ENCODE data around the gene ADRB2. TPM values are rescaled to one million over a fixed set of nuclear protein-coding genes. Genes with fewer than 3 reads are reported as not detected.
A peak's percentile ranks its signal among the peaks of the same experiment; 100 is the strongest.

The ADRB2 gene
- total RNA-seq, 2 experiments from 2014 or later, result 4.4 to 16.8 TPM

DNA sequence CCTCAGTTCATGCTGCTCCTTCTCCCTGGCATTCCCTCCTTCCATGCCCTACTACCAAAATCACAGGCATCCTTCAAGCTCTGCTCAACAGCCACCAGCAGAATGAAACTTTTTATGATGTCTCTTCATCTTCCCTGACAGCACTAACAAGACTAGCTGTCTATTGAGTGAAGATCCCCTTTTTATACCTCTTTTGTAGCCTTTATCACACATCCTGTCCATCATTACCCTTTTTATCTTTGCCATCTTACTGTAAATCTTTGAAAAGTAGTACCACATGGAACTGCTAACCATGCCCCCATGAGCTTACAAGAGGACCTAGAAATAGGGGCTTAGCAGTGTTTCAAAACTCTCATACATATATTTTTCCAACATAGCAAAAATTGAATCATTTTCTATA is 10.8 kb upstream of the ADRB2 start:
- peak; percentile 36 for DNase-seq (ENCODE audit: low spot score)
- H2AFZ ChIP-seq (ENCODE audit: low read length), result peak overlapping the region; percentile 37; the same call in 1 of the 2 replicates
- no peaks in the 10 kb centered on the region for H4K20me1 ChIP-seq (ENCODE audit: insufficient read depth, low read length)
- H3K27ac ChIP-seq (ENCODE audit: low read depth, low read length, poor library complexity, severe bottlenecking), result peak overlapping the region; percentile 74
- no peaks in the 10 kb centered on the region for H3K9me2 ChIP-seq (ENCODE audit: insufficient read depth, low read length)
- ChIA-PET POLR2A (interaction anchor here (0.6 to 2.6 kb wide), 7 partner anchors 9 to 441 kb away, joined by 3 to 21 read pairs (median 6); partner anchors contain the start of gene ADRB2), CTCF (ENCODE audit: unreplicated experiment) (interaction anchor here (0.8 kb wide), 1 partner anchor 10 kb away, joined by 3 read pairs; no protein-coding TSS in a partner anchor)
- TF ChIP-seq, protein P1, sequence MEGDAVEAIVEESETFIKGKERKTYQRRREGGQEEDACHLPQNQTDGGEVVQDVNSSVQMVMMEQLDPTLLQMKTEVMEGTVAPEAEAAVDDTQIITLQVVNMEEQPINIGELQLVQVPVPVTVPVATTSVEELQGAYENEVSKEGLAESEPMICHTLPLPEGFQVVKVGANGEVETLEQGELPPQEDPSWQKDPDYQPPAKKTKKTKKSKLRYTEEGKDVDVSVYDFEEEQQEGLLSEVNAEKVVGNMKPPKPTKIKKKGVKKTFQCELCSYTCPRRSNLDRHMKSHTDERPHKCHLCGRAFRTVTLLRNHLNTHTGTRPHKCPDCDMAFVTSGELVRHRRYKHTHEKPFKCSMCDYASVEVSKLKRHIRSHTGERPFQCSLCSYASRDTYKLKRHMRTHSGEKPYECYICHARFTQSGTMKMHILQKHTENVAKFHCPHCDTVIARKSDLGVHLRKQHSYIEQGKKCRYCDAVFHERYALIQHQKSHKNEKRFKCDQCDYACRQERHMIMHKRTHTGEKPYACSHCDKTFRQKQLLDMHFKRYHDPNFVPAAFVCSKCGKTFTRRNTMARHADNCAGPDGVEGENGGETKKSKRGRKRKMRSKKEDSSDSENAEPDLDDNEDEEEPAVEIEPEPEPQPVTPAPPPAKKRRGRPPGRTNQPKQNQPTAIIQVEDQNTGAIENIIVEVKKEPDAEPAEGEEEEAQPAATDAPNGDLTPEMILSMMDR (conservative IDR thresholded peaks at IDR 0.05; ENCODE audit: low read length), result no peak
- no peak for TF ChIP-seq EZH2phosphoT487 (IDR thresholded peaks at IDR 0.05; ENCODE audit: borderline replicate concordance, low read depth, low read length)
- no TSS peak for BruUV-seq (replicated peaks)
- peak overlapping the region; percentile 33 for H3K4me3 ChIP-seq (ENCODE audit: low read depth, low read length, poor library complexity, severe bottlenecking)
- peak overlapping the region; percentile 77 for H3K4me2 ChIP-seq (ENCODE audit: low read length)
- no peaks in the 10 kb centered on the region for H3K36me3 ChIP-seq (ENCODE audit: insufficient read depth, low read length)
- intact Hi-C loops (cut with micrococcal nuclease; ENCODE audit: unreplicated experiment), result no loop called here
- no peaks in the 10 kb centered on the region for H3K79me2 ChIP-seq (ENCODE audit: insufficient read depth, low read depth, low read length)
- no peaks in the 10 kb centered on the region for H3K9me3 ChIP-seq (ENCODE audit: low read length)
- H3K4me1 ChIP-seq (ENCODE audit: insufficient read depth, low read length, poor library complexity, severe bottlenecking), result peaks cover 60% of the 10 kb centered on the region

DNA sequence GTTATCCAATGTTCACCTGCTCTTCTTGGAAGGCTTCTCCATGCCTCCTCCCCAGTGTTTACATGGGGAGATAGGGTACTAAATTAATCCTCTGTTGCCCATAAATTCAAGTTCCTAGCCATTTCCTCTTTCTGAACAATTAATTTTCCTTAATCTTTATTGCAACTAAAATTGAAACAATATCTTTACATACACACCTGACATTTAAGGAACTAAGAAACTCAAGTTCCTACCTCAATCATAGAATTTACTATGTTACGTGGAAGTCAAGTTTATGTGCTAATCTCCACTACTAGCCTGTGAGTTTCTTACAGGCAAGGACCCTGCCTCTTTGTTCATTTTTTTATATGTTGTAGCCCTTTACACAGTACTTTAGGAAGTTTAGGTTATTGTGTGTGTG is 10.1 kb upstream of the ADRB2 start:
- peak overlapping the region; percentile 74 for H3K27ac ChIP-seq (ENCODE audit: low read depth, low read length, poor library complexity, severe bottlenecking)
- TF ChIP-seq, protein P1 (conservative IDR thresholded peaks at IDR 0.05; ENCODE audit: low read length), result no peak
- TF ChIP-seq EZH2phosphoT487 (IDR thresholded peaks at IDR 0.05; ENCODE audit: borderline replicate concordance, low read depth, low read length), result no peak
- no peaks in the 10 kb centered on the region for H3K36me3 ChIP-seq (ENCODE audit: insufficient read depth, low read length)
- peaks cover 60% of the 10 kb centered on the region for H3K4me1 ChIP-seq (ENCODE audit: insufficient read depth, low read length, poor library complexity, severe bottlenecking)
- peak overlapping the region; percentile 77 for H3K4me2 ChIP-seq (ENCODE audit: low read length)
- CTCF ChIA-PET (ENCODE audit: unreplicated experiment), result no interaction called here
- no TSS peak for BruUV-seq (replicated peaks)
- peak; percentile 53 for DNase-seq (ENCODE audit: low spot score)
- POLR2A ChIA-PET, result interaction anchor here (1.0 to 2.6 kb wide), 5 partner anchors 9 to 19 kb away, joined by 5 to 21 read pairs (median 7); no protein-coding TSS in a partner anchor
- H3K4me3 ChIP-seq (ENCODE audit: low read depth, low read length, poor library complexity, severe bottlenecking), result peak overlapping the region; percentile 33
- H3K9me3 ChIP-seq (ENCODE audit: low read length), result no peaks in the 10 kb centered on the region
- no peaks in the 10 kb centered on the region for H3K9me2 ChIP-seq (ENCODE audit: insufficient read depth, low read length)
- intact Hi-C loops (cut with micrococcal nuclease; ENCODE audit: unreplicated experiment), result no loop called here
- H4K20me1 ChIP-seq (ENCODE audit: insufficient read depth, low read length), result no peaks in the 10 kb centered on the region
- H2AFZ ChIP-seq (ENCODE audit: low read length), result peak overlapping the region; percentile 67; the same call in 1 of the 2 replicates
- no peaks in the 10 kb centered on the region for H3K79me2 ChIP-seq (ENCODE audit: insufficient read depth, low read depth, low read length)

- H3K36me3 ChIP-seq (ENCODE audit: insufficient read depth, low read length), result no peaks in the 10 kb centered on the region
Measured at GRCh38 chr5:148816782-148817181, 9.6 kb upstream of the ADRB2 start.

More at GRCh38 chr5:148816782-148817181, 9.6 kb upstream of the ADRB2 start:
- peak overlapping the region; percentile 67; the same call in 1 of the 2 replicates for H2AFZ ChIP-seq (ENCODE audit: low read length)
- no peaks in the 10 kb centered on the region for H4K20me1 ChIP-seq (ENCODE audit: insufficient read depth, low read length)
- POLR2A ChIA-PET, result interaction anchor here (1.0 to 1.9 kb wide), 2 partner anchors 13 to 16 kb away, joined by 5 to 8 read pairs; no protein-coding TSS in a partner anchor
- intact Hi-C loops (cut with micrococcal nuclease; ENCODE audit: unreplicated experiment), result loop anchor here (1.0 kb wide), 1 partner anchor 10 kb away; the partner anchor contains the start of gene ADRB2
- H3K4me1 ChIP-seq (ENCODE audit: insufficient read depth, low read length, poor library complexity, severe bottlenecking), result peaks cover 56% of the 10 kb centered on the region
- peak; percentile 56 for DNase-seq (ENCODE audit: low spot score)
- peak overlapping the region; percentile 77 for H3K4me2 ChIP-seq (ENCODE audit: low read length)
- CTCF ChIA-PET (ENCODE audit: unreplicated experiment), result interaction anchor here (0.8 to 0.9 kb wide), 2 partner anchors 14 to 86 kb away, joined by 3 read pairs; no protein-coding TSS in a partner anchor
- no TSS peak for BruUV-seq (replicated peaks)
- no peaks in the 10 kb centered on the region for H3K79me2 ChIP-seq (ENCODE audit: insufficient read depth, low read depth, low read length)
- TF ChIP-seq EZH2phosphoT487 (IDR thresholded peaks at IDR 0.05; ENCODE audit: borderline replicate concordance, low read depth, low read length), result no peak
- TF ChIP-seq, protein P1 (conservative IDR thresholded peaks at IDR 0.05; ENCODE audit: low read length), result no peak
- H3K9me3 ChIP-seq (ENCODE audit: low read length), result no peaks in the 10 kb centered on the region
- H3K9me2 ChIP-seq (ENCODE audit: insufficient read depth, low read length), result no peaks in the 10 kb centered on the region
- H3K27ac ChIP-seq (ENCODE audit: low read depth, low read length, poor library complexity, severe bottlenecking), result peak overlapping the region; percentile 74
- peak overlapping the region; percentile 33 for H3K4me3 ChIP-seq (ENCODE audit: low read depth, low read length, poor library complexity, severe bottlenecking)
